Measurements from ENCODE around the gene FAM209B.

Gene FAM209B

GRCh38 chr20:56581701-56582100 lies 48.7 kb downstream of the FAM209B start:
- H3K9me3 ChIP-seq (ENCODE audit: insufficient read depth, low read length) = no peaks in the 10 kb centered on the region
- H3K27ac ChIP-seq (ENCODE audit: low read depth, low read length) = no peak overlapping the region
- H2AFZ ChIP-seq (ENCODE audit: low read depth, low read length, severe bottlenecking) = no peak overlapping the region
- H3K27me3 ChIP-seq (ENCODE audit: low read length) = no peaks in the 10 kb centered on the region
- no peak overlapping the region for H3K4me3 ChIP-seq (ENCODE audit: insufficient read depth, low read length, poor library complexity, severe bottlenecking)
- no peak overlapping the region for H3K9ac ChIP-seq (ENCODE audit: low read length)
- TF ChIP-seq CTCF (IDR thresholded peaks at IDR 0.05; ENCODE audit: insufficient read depth, low read length, poor library complexity, severe bottlenecking) (no peak), EZH2phosphoT487 (conservative IDR thresholded peaks at IDR 0.05; ENCODE audit: low read length) (no peak)
- no peaks in the 10 kb centered on the region for H3K36me3 ChIP-seq (ENCODE audit: low read length)
- no peaks in the 10 kb centered on the region for H4K20me1 ChIP-seq (ENCODE audit: low read depth, low read length)
- no peaks in the 10 kb centered on the region for H3K9me2 ChIP-seq (replicated peaks; ENCODE audit: insufficient read depth, low read length)
- no peaks in the 10 kb centered on the region for H3F3A ChIP-seq (ENCODE audit: insufficient read depth)
- no peak overlapping the region for H3K4me2 ChIP-seq (ENCODE audit: low read depth, low read length, poor library complexity, severe bottlenecking)
- no peaks in the 10 kb centered on the region for H3K79me2 ChIP-seq (ENCODE audit: insufficient read depth, low read length)

GRCh38 chr20:56582542-56582941 lies 49.5 kb downstream of the FAM209B start:
- H3K79me2 ChIP-seq (ENCODE audit: insufficient read depth, low read length) = no peaks in the 10 kb centered on the region
- no peak for TF ChIP-seq EZH2phosphoT487 (conservative IDR thresholded peaks at IDR 0.05; ENCODE audit: low read length)
- TF ChIP-seq CTCF (IDR thresholded peaks at IDR 0.05; ENCODE audit: insufficient read depth, low read length, poor library complexity, severe bottlenecking) = no peak
- H3K4me3 ChIP-seq (ENCODE audit: insufficient read depth, low read length, poor library complexity, severe bottlenecking) = no peak overlapping the region
- no peak overlapping the region for H3K4me2 ChIP-seq (ENCODE audit: low read depth, low read length, poor library complexity, severe bottlenecking)
- no peaks in the 10 kb centered on the region for H3K27me3 ChIP-seq (ENCODE audit: low read length)
- no peaks in the 10 kb centered on the region for H3F3A ChIP-seq (ENCODE audit: insufficient read depth)
- H3K9ac ChIP-seq (ENCODE audit: low read length) = no peak overlapping the region
- H3K9me3 ChIP-seq (ENCODE audit: insufficient read depth, low read length) = no peaks in the 10 kb centered on the region
- no peak overlapping the region for H2AFZ ChIP-seq (ENCODE audit: low read depth, low read length, severe bottlenecking)
- no peak overlapping the region for H3K27ac ChIP-seq (ENCODE audit: low read depth, low read length)
- no peaks in the 10 kb centered on the region for H3K36me3 ChIP-seq (ENCODE audit: low read length)
- H4K20me1 ChIP-seq (ENCODE audit: low read depth, low read length) = no peaks in the 10 kb centered on the region
- H3K9me2 ChIP-seq (replicated peaks; ENCODE audit: insufficient read depth, low read length) = no peaks in the 10 kb centered on the region

- TF ChIP-seq CTCF (IDR thresholded peaks at IDR 0.05; ENCODE audit: insufficient read depth, low read length, poor library complexity, severe bottlenecking) (no peak), EZH2phosphoT487 (conservative IDR thresholded peaks at IDR 0.05; ENCODE audit: low read length) (no peak)
- Histone ChIP-seq H3K79me2 (ENCODE audit: insufficient read depth, low read length) (no peaks in the 10 kb centered on the region), H3K4me3 (ENCODE audit: insufficient read depth, low read length, poor library complexity, severe bottlenecking) (no peak overlapping the region), H3K9me3 (ENCODE audit: insufficient read depth, low read length) (no peaks in the 10 kb centered on the region), H3F3A (ENCODE audit: insufficient read depth) (no peaks in the 10 kb centered on the region), H3K27ac (ENCODE audit: low read depth, low read length) (no peak overlapping the region), H2AFZ (ENCODE audit: low read depth, low read length, severe bottlenecking) (no peak overlapping the region), H3K9ac (ENCODE audit: low read length) (no peak overlapping the region), H3K27me3 (ENCODE audit: low read length) (no peaks in the 10 kb centered on the region), H3K4me2 (ENCODE audit: low read depth, low read length, poor library complexity, severe bottlenecking) (no peak overlapping the region), H3K9me2 (replicated peaks; ENCODE audit: insufficient read depth, low read length) (no peaks in the 10 kb centered on the region), H4K20me1 (ENCODE audit: low read depth, low read length) (no peaks in the 10 kb centered on the region), H3K36me3 (ENCODE audit: low read length) (no peaks in the 10 kb centered on the region)
Measured at GRCh38 chr20:56584916-56585315, 51.9 kb downstream of the FAM209B start.

Data from SU-DHL-6 (cell line).